ENCODE data around the gene VTI1A. TPM values are rescaled to one million over a fixed set of nuclear protein-coding genes. Genes with fewer than 3 reads are reported as not detected.
A peak's percentile ranks its signal among the peaks of the same experiment; 100 is the strongest.

Gene VTI1A
- total RNA-seq, 1 experiment from 2014 or later = 44.4 TPM

DNA sequence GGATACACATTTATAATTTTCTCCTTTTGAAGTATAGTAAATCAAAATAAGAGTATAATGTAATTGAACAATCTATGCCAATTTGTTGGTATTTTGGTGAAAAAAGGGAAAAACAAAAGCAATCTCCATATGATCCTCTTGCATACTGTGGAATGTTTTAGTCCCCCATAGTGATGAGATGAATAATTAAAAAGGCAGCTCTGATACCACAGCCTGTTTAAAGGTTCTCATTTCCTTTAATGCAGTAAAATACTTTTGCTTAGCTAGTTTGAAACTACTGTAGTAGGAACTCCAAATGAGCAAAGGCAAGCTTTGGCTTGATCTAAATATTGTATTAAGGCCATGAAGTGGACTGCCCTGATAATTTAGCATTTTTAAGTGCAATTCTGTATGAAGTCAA lies 77.6 kb downstream of the VTI1A start:
- TF ChIP-seq, protein P1, sequence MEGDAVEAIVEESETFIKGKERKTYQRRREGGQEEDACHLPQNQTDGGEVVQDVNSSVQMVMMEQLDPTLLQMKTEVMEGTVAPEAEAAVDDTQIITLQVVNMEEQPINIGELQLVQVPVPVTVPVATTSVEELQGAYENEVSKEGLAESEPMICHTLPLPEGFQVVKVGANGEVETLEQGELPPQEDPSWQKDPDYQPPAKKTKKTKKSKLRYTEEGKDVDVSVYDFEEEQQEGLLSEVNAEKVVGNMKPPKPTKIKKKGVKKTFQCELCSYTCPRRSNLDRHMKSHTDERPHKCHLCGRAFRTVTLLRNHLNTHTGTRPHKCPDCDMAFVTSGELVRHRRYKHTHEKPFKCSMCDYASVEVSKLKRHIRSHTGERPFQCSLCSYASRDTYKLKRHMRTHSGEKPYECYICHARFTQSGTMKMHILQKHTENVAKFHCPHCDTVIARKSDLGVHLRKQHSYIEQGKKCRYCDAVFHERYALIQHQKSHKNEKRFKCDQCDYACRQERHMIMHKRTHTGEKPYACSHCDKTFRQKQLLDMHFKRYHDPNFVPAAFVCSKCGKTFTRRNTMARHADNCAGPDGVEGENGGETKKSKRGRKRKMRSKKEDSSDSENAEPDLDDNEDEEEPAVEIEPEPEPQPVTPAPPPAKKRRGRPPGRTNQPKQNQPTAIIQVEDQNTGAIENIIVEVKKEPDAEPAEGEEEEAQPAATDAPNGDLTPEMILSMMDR (IDR thresholded peaks at IDR 0.05; ENCODE audit: unreplicated experiment) = no peak
- Mint-ChIP-seq H3K4me1 (ENCODE audit: insufficient read depth, unreplicated experiment) (peaks cover 18% of the 10 kb centered on the region), H3K27me3 (ENCODE audit: insufficient read depth, unreplicated experiment) (no peaks in the 10 kb centered on the region), H3K9me3 (ENCODE audit: unreplicated experiment) (no peaks in the 10 kb centered on the region), H3K36me3 (ENCODE audit: insufficient read depth, unreplicated experiment) (no peaks in the 10 kb centered on the region), H3K27ac (ENCODE audit: low read depth, unreplicated experiment) (no peak overlapping the region), H3K4me3 (ENCODE audit: unreplicated experiment) (no peak overlapping the region)
- CTCF ChIA-PET = no interaction called here
- POLR2A ChIA-PET = interaction anchor here (0.6 to 1.2 kb wide), 5 partner anchors 11 to 431 kb away, joined by 3 to 4 read pairs (median 3); no protein-coding TSS in a partner anchor
- intact Hi-C loops (cut with micrococcal nuclease) = no loop called here
- no peak for DNase-seq (ENCODE audit: unreplicated experiment)
- no TSS peak for BruUV-seq (replicated peaks)

DNA sequence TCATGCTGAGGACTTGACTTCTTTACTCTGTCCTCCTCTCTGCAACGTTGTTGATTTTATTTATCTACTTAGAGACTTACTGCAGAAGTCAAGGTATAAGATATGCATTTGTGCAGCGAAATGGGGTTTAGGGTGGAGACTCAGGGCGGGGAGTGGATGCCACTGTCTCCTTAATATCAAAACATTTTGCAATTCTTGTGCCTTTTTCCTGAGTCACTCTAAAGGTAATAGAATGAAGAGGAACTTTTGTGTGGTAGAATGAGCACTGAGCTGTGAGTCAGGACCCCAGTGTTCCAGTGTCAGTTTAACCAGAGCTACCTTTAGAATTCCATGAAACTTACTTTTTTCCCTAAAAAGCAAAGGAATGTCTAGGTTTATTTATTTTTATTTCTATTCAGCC lies 78.2 kb downstream of the VTI1A start:
- H3K27ac Mint-ChIP-seq (ENCODE audit: low read depth, unreplicated experiment) = no peak overlapping the region
- peak; percentile 43 for DNase-seq (ENCODE audit: unreplicated experiment)
- CTCF ChIA-PET = interaction anchor here (0.6 kb wide), 2 partner anchors 8 to 93 kb away, joined by 4 to 5 read pairs; no protein-coding TSS in a partner anchor
- TF ChIP-seq, protein P1 (IDR thresholded peaks at IDR 0.05; ENCODE audit: unreplicated experiment) = no peak
- POLR2A ChIA-PET = interaction anchor here (0.6 to 1.2 kb wide), 6 partner anchors 11 to 769 kb away, joined by 3 to 4 read pairs (median 3); no protein-coding TSS in a partner anchor
- H3K36me3 Mint-ChIP-seq (ENCODE audit: insufficient read depth, unreplicated experiment) = no peaks in the 10 kb centered on the region
- H3K4me3 Mint-ChIP-seq (ENCODE audit: unreplicated experiment) = no peak overlapping the region
- H3K4me1 Mint-ChIP-seq (ENCODE audit: insufficient read depth, unreplicated experiment) = peaks cover 18% of the 10 kb centered on the region
- intact Hi-C loops (cut with micrococcal nuclease) = no loop called here
- H3K9me3 Mint-ChIP-seq (ENCODE audit: unreplicated experiment) = no peaks in the 10 kb centered on the region
- H3K27me3 Mint-ChIP-seq (ENCODE audit: insufficient read depth, unreplicated experiment) = no peaks in the 10 kb centered on the region
- BruUV-seq (replicated peaks) = no TSS peak

DNA sequence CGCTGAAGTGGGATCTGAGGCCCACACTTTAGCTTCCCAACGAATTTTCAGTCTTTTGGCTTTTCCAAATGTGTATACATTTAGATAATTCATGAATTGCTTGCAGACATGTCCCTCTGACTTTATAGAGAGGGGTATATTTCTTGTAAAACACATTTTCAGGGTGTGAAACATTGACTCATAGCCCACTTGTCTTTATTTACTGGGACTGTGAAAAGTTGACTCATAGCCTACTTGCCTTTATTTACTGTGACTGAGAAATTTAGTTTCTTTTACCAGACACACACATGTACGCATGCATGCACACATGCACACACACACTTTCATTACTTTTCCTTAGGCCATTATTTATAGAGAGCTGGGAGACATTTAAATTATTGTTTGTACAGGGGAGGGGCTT lies 79.1 kb downstream of the VTI1A start:
- no peak overlapping the region for H3K4me3 Mint-ChIP-seq (ENCODE audit: unreplicated experiment)
- BruUV-seq (replicated peaks) = no TSS peak
- POLR2A ChIA-PET = interaction anchor here (0.5 to 1.0 kb wide), 5 partner anchors 9 to 252 kb away, joined by 3 to 5 read pairs (median 3); no protein-coding TSS in a partner anchor
- TF ChIP-seq, protein P1 (IDR thresholded peaks at IDR 0.05; ENCODE audit: unreplicated experiment) = no peak
- H3K27me3 Mint-ChIP-seq (ENCODE audit: insufficient read depth, unreplicated experiment) = no peaks in the 10 kb centered on the region
- DNase-seq (ENCODE audit: unreplicated experiment) = peak; percentile 24
- no peaks in the 10 kb centered on the region for H3K36me3 Mint-ChIP-seq (ENCODE audit: insufficient read depth, unreplicated experiment)
- no peaks in the 10 kb centered on the region for H3K9me3 Mint-ChIP-seq (ENCODE audit: unreplicated experiment)
- peaks cover 18% of the 10 kb centered on the region for H3K4me1 Mint-ChIP-seq (ENCODE audit: insufficient read depth, unreplicated experiment)
- CTCF ChIA-PET = no interaction called here
- intact Hi-C loops (cut with micrococcal nuclease) = no loop called here
- H3K27ac Mint-ChIP-seq (ENCODE audit: low read depth, unreplicated experiment) = peak overlapping the region; percentile 57

DNA sequence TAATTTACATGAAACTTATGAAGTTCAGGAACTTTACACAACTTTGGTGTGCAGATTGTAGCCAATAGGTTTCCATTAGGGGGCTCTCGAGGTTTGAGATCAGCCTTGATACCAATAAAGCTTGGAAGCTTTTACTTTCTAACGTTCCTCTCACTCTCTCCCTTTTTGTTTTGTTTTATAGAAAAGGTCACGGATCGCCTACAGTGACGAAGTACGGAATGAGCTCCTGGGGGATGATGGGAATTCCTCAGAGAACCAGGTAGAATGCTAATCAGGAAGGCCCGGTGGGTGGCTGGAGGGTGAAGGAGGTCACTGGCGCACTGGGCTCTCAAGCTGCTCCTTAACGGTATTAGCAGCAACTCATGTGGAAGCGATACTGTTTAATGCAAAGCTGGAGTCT lies 79.9 kb downstream of the VTI1A start:
- no peak for DNase-seq (ENCODE audit: unreplicated experiment)
- no peak overlapping the region for H3K4me3 Mint-ChIP-seq (ENCODE audit: unreplicated experiment)
- H3K9me3 Mint-ChIP-seq (ENCODE audit: unreplicated experiment) = no peaks in the 10 kb centered on the region
- TF ChIP-seq, protein P1 (IDR thresholded peaks at IDR 0.05; ENCODE audit: unreplicated experiment) = no peak
- POLR2A ChIA-PET = interaction anchor here (0.5 to 1.0 kb wide), 3 partner anchors 9 to 252 kb away, joined by 3 to 5 read pairs (median 4); no protein-coding TSS in a partner anchor
- H3K4me1 Mint-ChIP-seq (ENCODE audit: insufficient read depth, unreplicated experiment) = peaks cover 18% of the 10 kb centered on the region
- H3K36me3 Mint-ChIP-seq (ENCODE audit: insufficient read depth, unreplicated experiment) = peaks cover 5% of the 10 kb centered on the region
- no peaks in the 10 kb centered on the region for H3K27me3 Mint-ChIP-seq (ENCODE audit: insufficient read depth, unreplicated experiment)
- intact Hi-C loops (cut with micrococcal nuclease) = no loop called here
- no peak overlapping the region for H3K27ac Mint-ChIP-seq (ENCODE audit: low read depth, unreplicated experiment)
- no TSS peak for BruUV-seq (replicated peaks)
- CTCF ChIA-PET = interaction anchor here (0.6 kb wide), 4 partner anchors 109 to 576 kb away, joined by 3 read pairs; no protein-coding TSS in a partner anchor

Data from MCF 10A (cell line).